Thymus (tissue), 11 donors: Measurements from ENCODE around the gene SCO2. TPM values are rescaled to one million over a fixed set of nuclear protein-coding genes. Genes with fewer than 3 reads are reported as not detected.

ENCODE experiments used
- DNase-seq, 9 donors: peaks; one replicate each; pipeline ENCODE4 v3.0.0-alpha.2; 2013; ENCODE audit warnings: low spot score in 9 of 9, low read depth in 6 of 9, missing footprints in 1 of 9
- H3K27ac ChIP-seq, 2 donors: one replicate each; pipeline ENCODE4 v1.5.1; 2013; ENCODE audit warnings: control low read depth in 1 of 2, low read depth in 1 of 2, low read length in 1 of 2, mild to moderate bottlenecking in 1 of 2, moderate library complexity in 1 of 2
- H3K27me3 ChIP-seq, 2 donors: one replicate each; pipeline ENCODE4 v1.5.1; 2013; ENCODE audit warnings: low read length in 1 of 2; ENCODE audit not compliant: control insufficient read depth in 2 of 2, insufficient read depth in 1 of 2
- H3K36me3 ChIP-seq, 2 donors: one replicate each; pipeline ENCODE4 v1.5.1; 2013; ENCODE audit warnings: low read length in 1 of 2, mild to moderate bottlenecking in 1 of 2, moderate library complexity in 1 of 2; ENCODE audit not compliant: control insufficient read depth in 2 of 2, insufficient read depth in 2 of 2
- H3K4me1 ChIP-seq, 2 donors: one replicate each; pipeline ENCODE4 v1.5.1; 2013; ENCODE audit warnings: low read length in 2 of 2; ENCODE audit not compliant: control insufficient read depth in 2 of 2, insufficient read depth in 2 of 2
- H3K4me3 ChIP-seq, 2 donors: one replicate each; pipeline ENCODE4 v1.5.1; 2013; ENCODE audit warnings: low read length in 2 of 2, control low read depth in 1 of 2, mild to moderate bottlenecking in 1 of 2
- H3K9me3 ChIP-seq, 2 donors: one replicate each; pipeline ENCODE4 v1.5.1; 2013; ENCODE audit warnings: low read length in 1 of 2, mild to moderate bottlenecking in 1 of 2; ENCODE audit not compliant: control insufficient read depth in 2 of 2, insufficient read depth in 1 of 2
- WGBS: extraction: QIAGEN DNeasy Blood & Tissue Kit; methylation state at CpG from one replicate; pipeline ENCODE4 v1.1.7; 2013; 5-methylcytosine and 5-hydroxymethylcytosine counted together
- polyA plus RNA-seq: library from polyadenylated mRNA; stranded (reverse); fragments of 200-250 nt; gene quantifications from one replicate; pipeline ENCODE4 v1.2.3, GENCODE V29; 2013
- total RNA-seq: library from RNA; stranded (reverse); fragments of 120-200 nt; gene quantifications from one replicate; pipeline ENCODE4 v1.2.4, GENCODE V29; 2013
- donor health status: healthy.

Gene SCO2
- total and polyA plus RNA-seq, 2 donors: 3.5 to 9.8 TPM

GRCh38 chr22:50519151-50519550, 6.2 kb downstream of the SCO2 start:
- no peak for DNase-seq
- Histone ChIP-seq H3K36me3 (peaks cover 76 to 87% of the 10 kb centered on the region in 2 donors), H3K27ac (no peak overlapping the region), H3K4me1 (peaks cover 0 to 4% of the 10 kb centered on the region in 2 donors), H3K4me3 (no peak overlapping the region), H3K9me3 (no peaks in the 10 kb centered on the region), H3K27me3 (no peaks in the 10 kb centered on the region)
- 98% methylated on average over 8 of the region's 8 CpGs for WGBS

GRCh38 chr22:50518606-50519005, 6.8 kb downstream of the SCO2 start:
- Histone ChIP-seq H3K36me3 (peaks cover 71 to 83% of the 10 kb centered on the region in 2 donors), H3K4me3 (no peak overlapping the region), H3K9me3 (no peaks in the 10 kb centered on the region), H3K27ac (no peak overlapping the region), H3K27me3 (no peaks in the 10 kb centered on the region), H3K4me1 (no peaks in the 10 kb centered on the region)
- 98% methylated on average over 7 of the region's 7 CpGs for WGBS
- no peak for DNase-seq

- no peaks in the 10 kb centered on the region for H3K4me1 ChIP-seq
- no peak for DNase-seq
- no peaks in the 10 kb centered on the region for H3K9me3 ChIP-seq
- WGBS: 98% methylated on average over 20 of the region's 20 CpGs
- H3K27ac ChIP-seq: no peak overlapping the region
- H3K27me3 ChIP-seq: no peaks in the 10 kb centered on the region
- no peak overlapping the region for H3K4me3 ChIP-seq
- peaks cover 61 to 73% of the 10 kb centered on the region in 2 donors for H3K36me3 ChIP-seq
These were observed 7.7 kb downstream of the SCO2 start for GRCh38 chr22:50517495-50518260.

GRCh38 chr22:50516891-50517290, 8.5 kb downstream of the SCO2 start:
- Histone ChIP-seq H3K27me3 (no peaks in the 10 kb centered on the region), H3K4me1 (no peaks in the 10 kb centered on the region), H3K4me3 (no peak overlapping the region), H3K27ac (no peak overlapping the region), H3K36me3 (peaks cover 59 to 65% of the 10 kb centered on the region in 2 donors), H3K9me3 (no peaks in the 10 kb centered on the region)
- DNase-seq: no peak
- WGBS: 91% methylated on average over 16 of the region's 16 CpGs

GRCh38 chr22:50516068-50516467, 9.3 kb downstream of the SCO2 start:
- no peaks in the 10 kb centered on the region for H3K9me3 ChIP-seq
- no peak for DNase-seq
- no peak overlapping the region for H3K4me3 ChIP-seq
- H3K36me3 ChIP-seq: peaks cover 54 to 57% of the 10 kb centered on the region in 2 donors
- H3K27ac ChIP-seq: no peak overlapping the region
- H3K4me1 ChIP-seq: no peaks in the 10 kb centered on the region
- H3K27me3 ChIP-seq: no peaks in the 10 kb centered on the region
- 98% methylated on average over 8 of the region's 8 CpGs for WGBS

GRCh38 chr22:50513175-50513574, 12.2 kb downstream of the SCO2 start:
- Histone ChIP-seq H3K9me3 (no peaks in the 10 kb centered on the region), H3K4me3 (no peak overlapping the region), H3K27ac (no peak overlapping the region), H3K36me3 (peaks cover 31 to 37% of the 10 kb centered on the region in 2 donors), H3K4me1 (peaks cover 7 to 13% of the 10 kb centered on the region in 2 donors), H3K27me3 (no peaks in the 10 kb centered on the region)
- DNase-seq: no peak
- 98% methylated on average over 15 of the region's 15 CpGs for WGBS

- H3K27me3 ChIP-seq: no peaks in the 10 kb centered on the region
- peaks cover 17 to 26% of the 10 kb centered on the region in 2 donors for H3K4me1 ChIP-seq
- no peak for DNase-seq
- peaks cover 19 to 24% of the 10 kb centered on the region in 2 donors for H3K36me3 ChIP-seq
- no peaks in the 10 kb centered on the region for H3K9me3 ChIP-seq
- H3K27ac ChIP-seq: peak overlapping the region; percentile 40 to 88
- peak overlapping the region; percentile 72 to 96 for H3K4me3 ChIP-seq
- 39% methylated on average over 3 of the region's 3 CpGs for WGBS
These were observed 16.5 kb downstream of the SCO2 start for GRCh38 chr22:50508897-50509296.

GRCh38 chr22:50507991-50508884, 17.2 kb downstream of the SCO2 start, which contains the start of gene NCAPH2:
NCAPH2 (plus strand) TSS chr22:50508224; CDS start chr22:50508338, 114 bp downstream.
- no peaks in the 10 kb centered on the region for H3K27me3 ChIP-seq
- peak within 1 kb of the TSS; percentile 92 to 96 for H3K4me3 ChIP-seq
- WGBS: under 1% methylated on average over 76 of the region's 76 CpGs
- peak; percentile 96 to 100 (median 98) for DNase-seq
- H3K27ac ChIP-seq: peak within 1 kb of the TSS; percentile 88 to 98
- H3K36me3 ChIP-seq: peaks cover 22 to 30% of the 10 kb centered on the region in 2 donors
- H3K4me1 ChIP-seq: peaks cover 17 to 26% of the 10 kb centered on the region in 2 donors
- no peaks in the 10 kb centered on the region for H3K9me3 ChIP-seq
